ENCODE data around the gene CACNA1A.

The CACNA1A gene

DNA sequence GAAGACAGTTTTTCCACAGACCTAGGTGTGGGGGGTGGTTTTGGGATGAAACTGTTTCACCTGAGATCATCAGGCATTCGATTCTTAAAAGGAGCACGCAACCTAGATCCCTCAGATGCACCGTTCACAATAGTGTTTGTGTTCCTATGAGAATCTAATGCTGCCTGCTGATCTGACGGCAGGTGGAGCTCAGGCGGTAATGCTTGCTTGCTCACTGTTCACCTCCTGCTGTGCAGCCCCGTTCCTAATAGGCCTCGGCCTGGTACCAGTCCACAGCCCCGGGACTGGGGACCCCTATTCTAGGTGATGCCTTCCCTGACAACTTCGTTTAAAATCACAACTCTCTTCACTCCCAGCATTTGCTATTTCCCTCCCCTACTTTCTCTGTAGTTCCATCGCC, 206.4 kb downstream of the CACNA1A start:
- no peak overlapping the region for H3K14ac ChIP-seq (ENCODE audit: low read length in 2 of 2)
- no peak overlapping the region for H3K4me3 ChIP-seq (ENCODE audit: insufficient read depth in 1 of 2, low read depth in 1 of 2, low read length in 2 of 2)
- 71% methylated on average over 10 of the region's 10 CpGs for WGBS

DNA sequence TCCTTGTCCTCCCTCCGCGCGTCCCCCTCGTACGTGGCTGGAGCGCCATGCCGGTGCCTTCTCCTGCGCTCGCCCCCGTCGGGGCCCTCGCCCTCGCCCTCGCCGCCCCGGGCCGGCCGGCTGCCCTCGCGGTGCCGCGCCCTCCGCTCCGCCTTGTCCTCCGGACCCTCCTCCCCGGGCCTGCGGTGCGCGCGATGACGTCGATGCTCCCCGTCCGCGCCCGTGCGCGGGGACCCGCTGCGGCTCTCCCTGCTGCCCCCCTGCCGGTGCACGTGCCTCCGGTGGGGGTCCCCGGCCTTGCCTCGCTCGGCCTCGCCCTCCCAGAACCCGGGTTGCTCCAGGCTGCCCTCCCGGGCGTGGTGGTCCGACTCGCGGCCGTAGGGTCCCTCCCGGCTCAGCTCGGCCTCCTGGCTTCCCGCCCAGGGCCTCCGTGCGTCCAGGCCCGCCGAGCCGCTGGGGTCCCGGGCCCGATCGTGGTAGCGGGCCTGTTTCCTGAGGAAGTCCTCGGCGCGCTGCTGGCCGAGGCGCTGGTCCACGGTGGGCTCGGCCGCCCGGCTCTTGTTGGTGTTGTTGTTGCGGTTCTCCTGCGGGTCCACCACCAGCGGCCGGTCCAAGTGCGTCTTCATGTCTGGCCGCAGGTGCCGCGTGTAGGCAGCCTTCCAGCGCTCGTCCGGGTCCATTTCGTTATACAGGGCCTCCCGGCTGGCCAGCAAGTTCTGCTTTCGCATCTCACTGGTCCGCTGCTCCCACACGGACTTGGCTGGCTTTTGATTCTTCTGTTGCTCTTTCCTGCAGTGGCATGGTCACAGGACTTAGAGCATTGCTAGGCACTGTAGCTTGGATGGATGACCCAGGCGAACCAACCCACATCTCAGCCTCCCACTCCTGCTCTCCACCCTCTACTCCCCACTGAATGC, 207.5 kb downstream of the CACNA1A start:
- Histone ChIP-seq H3K27me3 (ENCODE audit: control insufficient read depth in 1 of 2, insufficient read depth in 1 of 2, low read length in 2 of 2) (peaks cover 0 to 4% of the 10 kb centered on the region in 2 experiments), H3K14ac (ENCODE audit: low read length in 2 of 2) (peak overlapping the region in 1 of 2 experiments; percentile 71), H2BK120ac (ENCODE audit: low read depth, low read length) (no peak overlapping the region), H2BK5ac (ENCODE audit: low read depth, low read length, poor library complexity, severe bottlenecking) (no peak overlapping the region), H2BK12ac (ENCODE audit: low read length in 2 of 2) (no peak overlapping the region), H3K9me3 (ENCODE audit: control insufficient read depth, low read length) (no peaks in the 10 kb centered on the region), H3K4me1 (ENCODE audit: control insufficient read depth, insufficient read depth, low read depth, low read length) (peaks cover 3% of the 10 kb centered on the region), H3K4me2 (ENCODE audit: low read length, poor library complexity, severe bottlenecking) (no peak overlapping the region), H3K79me1 (replicated peaks; ENCODE audit: low read length, poor library complexity, severe bottlenecking) (no peaks in the 10 kb centered on the region), H2AK5ac (ENCODE audit: low read length, severe bottlenecking) (no peak overlapping the region), H2AFZ (ENCODE audit: low read depth, low read length) (no peak overlapping the region), H3K18ac (ENCODE audit: low read depth in 1 of 2, low read length in 2 of 2) (no peak overlapping the region), H2BK15ac (ENCODE audit: low read depth, poor library complexity, severe bottlenecking) (no peak overlapping the region), H3K27ac (ENCODE audit: low read length, poor library complexity, severe bottlenecking) (no peak overlapping the region), H3K23ac (ENCODE audit: low read length in 2 of 2) (no peak overlapping the region), H4K8ac (ENCODE audit: low read length) (no peak overlapping the region), H3K9ac (ENCODE audit: low read length) (peak overlapping the region; percentile 57), H3K36me3 (ENCODE audit: control insufficient read depth in 1 of 2, insufficient read depth in 2 of 2, low read depth in 1 of 2, low read length in 2 of 2) (peaks cover 0 to 22% of the 10 kb centered on the region in 2 experiments), H3K4me3 (ENCODE audit: insufficient read depth in 1 of 2, low read depth in 1 of 2, low read length in 2 of 2) (no peak overlapping the region), H3K4ac (ENCODE audit: low read depth in 1 of 2, low read length in 2 of 2) (no peak overlapping the region), H4K91ac (ENCODE audit: low read length) (no peak overlapping the region)
- WGBS, result 95% methylated on average over 92 of the region's 92 CpGs
- no peak for DNase-seq

More for the DNA sequence above, 206.4 kb downstream of the CACNA1A start:
- Histone ChIP-seq H3K27ac (ENCODE audit: low read length, poor library complexity, severe bottlenecking) (no peak overlapping the region), H2BK12ac (ENCODE audit: low read length in 2 of 2) (no peak overlapping the region), H2BK5ac (ENCODE audit: low read depth, low read length, poor library complexity, severe bottlenecking) (no peak overlapping the region), H2BK120ac (ENCODE audit: low read depth, low read length) (no peak overlapping the region), H3K4ac (ENCODE audit: low read depth in 1 of 2, low read length in 2 of 2) (no peak overlapping the region), H3K4me1 (ENCODE audit: control insufficient read depth, insufficient read depth, low read depth, low read length) (peaks cover 3% of the 10 kb centered on the region), H3K23ac (ENCODE audit: low read length in 2 of 2) (no peak overlapping the region), H2AK5ac (ENCODE audit: low read length, severe bottlenecking) (no peak overlapping the region), H3K4me2 (ENCODE audit: low read length, poor library complexity, severe bottlenecking) (no peak overlapping the region), H2AFZ (ENCODE audit: low read depth, low read length) (no peak overlapping the region), H3K9me3 (ENCODE audit: control insufficient read depth, low read length) (no peaks in the 10 kb centered on the region), H4K8ac (ENCODE audit: low read length) (no peak overlapping the region), H3K9ac (ENCODE audit: low read length) (no peak overlapping the region), H3K18ac (ENCODE audit: low read depth in 1 of 2, low read length in 2 of 2) (no peak overlapping the region), H3K79me1 (replicated peaks; ENCODE audit: low read length, poor library complexity, severe bottlenecking) (no peaks in the 10 kb centered on the region), H2BK15ac (ENCODE audit: low read depth, poor library complexity, severe bottlenecking) (no peak overlapping the region), H3K27me3 (ENCODE audit: control insufficient read depth in 1 of 2, insufficient read depth in 1 of 2, low read length in 2 of 2) (peaks cover 0 to 1% of the 10 kb centered on the region in 2 experiments), H4K91ac (ENCODE audit: low read length) (no peak overlapping the region), H3K36me3 (ENCODE audit: control insufficient read depth in 1 of 2, insufficient read depth in 2 of 2, low read depth in 1 of 2, low read length in 2 of 2) (peaks cover 0 to 22% of the 10 kb centered on the region in 2 experiments)
- no peak for DNase-seq

DNA sequence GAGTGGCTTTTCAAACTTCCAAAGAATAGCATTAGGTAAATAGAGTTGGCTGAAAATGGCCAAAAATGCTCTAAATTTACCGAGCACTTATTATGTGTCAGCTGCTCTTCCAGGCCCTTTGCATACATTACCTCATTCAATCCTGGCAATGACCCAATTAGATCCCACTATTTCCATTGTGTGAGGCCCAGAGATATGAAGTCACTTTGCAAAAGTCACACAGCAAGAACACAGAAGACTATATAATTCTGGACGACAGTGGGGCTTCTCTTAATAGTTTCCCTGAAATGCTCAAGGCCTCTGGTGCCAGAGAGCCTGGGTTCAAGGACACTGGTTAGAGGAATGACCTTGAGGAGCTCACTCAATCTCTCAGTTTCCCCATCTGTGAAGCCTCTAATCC, 209.3 kb downstream of the CACNA1A start:
- no peak overlapping the region for H2BK15ac ChIP-seq (ENCODE audit: low read depth, poor library complexity, severe bottlenecking)
- no peak overlapping the region for H2BK120ac ChIP-seq (ENCODE audit: low read depth, low read length)
- H3K4ac ChIP-seq (ENCODE audit: low read depth in 1 of 2, low read length in 2 of 2), result no peak overlapping the region
- no peak overlapping the region for H2AK5ac ChIP-seq (ENCODE audit: low read length, severe bottlenecking)
- no peak overlapping the region for H2BK12ac ChIP-seq (ENCODE audit: low read length in 2 of 2)
- no peak overlapping the region for H4K91ac ChIP-seq (ENCODE audit: low read length)
- no peak overlapping the region for H2BK5ac ChIP-seq (ENCODE audit: low read depth, low read length, poor library complexity, severe bottlenecking)
- peaks cover 0 to 4% of the 10 kb centered on the region in 2 experiments for H3K27me3 ChIP-seq (ENCODE audit: control insufficient read depth in 1 of 2, insufficient read depth in 1 of 2, low read length in 2 of 2)
- no peak overlapping the region for H4K8ac ChIP-seq (ENCODE audit: low read length)
- no peak overlapping the region for H2AFZ ChIP-seq (ENCODE audit: low read depth, low read length)
- H3K9me3 ChIP-seq (ENCODE audit: control insufficient read depth, low read length), result no peaks in the 10 kb centered on the region
- H3K4me2 ChIP-seq (ENCODE audit: low read length, poor library complexity, severe bottlenecking), result no peak overlapping the region
- no peak overlapping the region for H3K23ac ChIP-seq (ENCODE audit: low read length in 2 of 2)
- H3K27ac ChIP-seq (ENCODE audit: low read length, poor library complexity, severe bottlenecking), result no peak overlapping the region
- H3K14ac ChIP-seq (ENCODE audit: low read length in 2 of 2), result no peak overlapping the region
- peaks cover 3% of the 10 kb centered on the region for H3K4me1 ChIP-seq (ENCODE audit: control insufficient read depth, insufficient read depth, low read depth, low read length)
- no peak overlapping the region for H3K4me3 ChIP-seq (ENCODE audit: insufficient read depth in 1 of 2, low read depth in 1 of 2, low read length in 2 of 2)
- H3K18ac ChIP-seq (ENCODE audit: low read depth in 1 of 2, low read length in 2 of 2), result no peak overlapping the region
- peaks cover 0 to 22% of the 10 kb centered on the region in 2 experiments for H3K36me3 ChIP-seq (ENCODE audit: control insufficient read depth in 1 of 2, insufficient read depth in 2 of 2, low read depth in 1 of 2, low read length in 2 of 2)
- no peaks in the 10 kb centered on the region for H3K79me1 ChIP-seq (replicated peaks; ENCODE audit: low read length, poor library complexity, severe bottlenecking)
- DNase-seq, result no peak
- H3K9ac ChIP-seq (ENCODE audit: low read length), result no peak overlapping the region
- WGBS, result 87% methylated on average over 2 of the region's 2 CpGs

DNA sequence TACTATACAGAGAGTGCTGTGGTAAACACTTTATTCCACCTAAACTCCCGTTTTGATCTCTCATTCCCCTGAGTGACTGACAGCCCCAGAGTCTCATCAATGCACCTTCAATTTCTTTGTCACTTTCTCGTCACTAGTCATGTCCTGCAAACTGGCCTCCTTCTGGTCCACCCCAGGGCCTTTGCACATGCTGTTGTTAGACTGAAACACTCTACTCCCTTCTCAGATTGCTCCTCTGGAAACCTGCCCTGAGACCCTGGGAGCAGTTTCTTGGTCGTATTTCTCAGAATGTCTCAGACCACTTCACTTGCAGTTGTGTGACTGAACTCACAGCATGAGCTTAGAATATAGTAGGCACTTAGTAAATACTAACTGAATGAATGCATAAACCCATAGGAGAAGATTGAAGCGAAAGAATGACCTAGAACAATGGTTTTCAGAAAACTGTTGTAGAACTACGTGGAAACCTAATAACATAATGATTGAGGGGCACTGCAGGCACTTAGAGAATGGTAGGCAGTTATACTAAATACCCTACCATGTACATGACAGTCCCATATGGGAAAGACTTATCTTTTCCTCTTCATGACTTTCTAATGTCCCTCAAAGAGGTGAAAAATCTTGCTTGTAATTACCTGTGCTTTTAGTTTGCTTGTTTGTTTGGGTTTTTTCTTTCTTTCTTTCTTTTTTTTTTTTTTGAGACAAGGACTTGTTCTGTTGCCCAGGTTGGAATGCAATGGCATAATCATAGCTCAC, 211.3 kb downstream of the CACNA1A start:
- Histone ChIP-seq H3K18ac (ENCODE audit: low read depth in 1 of 2, low read length in 2 of 2) (no peak overlapping the region), H2BK120ac (ENCODE audit: low read depth, low read length) (no peak overlapping the region), H3K27ac (ENCODE audit: low read length, poor library complexity, severe bottlenecking) (no peak overlapping the region), H2AK5ac (ENCODE audit: low read length, severe bottlenecking) (no peak overlapping the region), H3K4me3 (ENCODE audit: insufficient read depth in 1 of 2, low read depth in 1 of 2, low read length in 2 of 2) (no peak overlapping the region), H3K27me3 (ENCODE audit: control insufficient read depth in 1 of 2, insufficient read depth in 1 of 2, low read length in 2 of 2) (peaks cover 0 to 4% of the 10 kb centered on the region in 2 experiments), H2BK5ac (ENCODE audit: low read depth, low read length, poor library complexity, severe bottlenecking) (no peak overlapping the region), H3K4me2 (ENCODE audit: low read length, poor library complexity, severe bottlenecking) (no peak overlapping the region), H3K4me1 (ENCODE audit: control insufficient read depth, insufficient read depth, low read depth, low read length) (peaks cover 3% of the 10 kb centered on the region), H2BK12ac (ENCODE audit: low read length in 2 of 2) (no peak overlapping the region), H3K9me3 (ENCODE audit: control insufficient read depth, low read length) (no peaks in the 10 kb centered on the region), H3K36me3 (ENCODE audit: control insufficient read depth in 1 of 2, insufficient read depth in 2 of 2, low read depth in 1 of 2, low read length in 2 of 2) (peaks cover 0 to 24% of the 10 kb centered on the region in 2 experiments), H2BK15ac (ENCODE audit: low read depth, poor library complexity, severe bottlenecking) (no peak overlapping the region), H3K79me1 (replicated peaks; ENCODE audit: low read length, poor library complexity, severe bottlenecking) (no peaks in the 10 kb centered on the region), H4K91ac (ENCODE audit: low read length) (no peak overlapping the region), H2AFZ (ENCODE audit: low read depth, low read length) (no peak overlapping the region), H3K4ac (ENCODE audit: low read depth in 1 of 2, low read length in 2 of 2) (no peak overlapping the region), H3K9ac (ENCODE audit: low read length) (no peak overlapping the region), H3K14ac (ENCODE audit: low read length in 2 of 2) (no peak overlapping the region), H3K23ac (ENCODE audit: low read length in 2 of 2) (no peak overlapping the region), H4K8ac (ENCODE audit: low read length) (no peak overlapping the region)
- DNase-seq, result no peak
- WGBS, result 63% methylated on average over 4 of the region's 5 CpGs

Measured in mesenchymal stem cell (in vitro differentiated cells and primary cell).